Measurements from ENCODE around the gene RYR1.
"Not testable (repeated sequence)": the region's sequence is repeated elsewhere in the genome, so short reads cannot be mapped to it uniquely, and the experiment has no call there.

RYR1 gene

DNA sequence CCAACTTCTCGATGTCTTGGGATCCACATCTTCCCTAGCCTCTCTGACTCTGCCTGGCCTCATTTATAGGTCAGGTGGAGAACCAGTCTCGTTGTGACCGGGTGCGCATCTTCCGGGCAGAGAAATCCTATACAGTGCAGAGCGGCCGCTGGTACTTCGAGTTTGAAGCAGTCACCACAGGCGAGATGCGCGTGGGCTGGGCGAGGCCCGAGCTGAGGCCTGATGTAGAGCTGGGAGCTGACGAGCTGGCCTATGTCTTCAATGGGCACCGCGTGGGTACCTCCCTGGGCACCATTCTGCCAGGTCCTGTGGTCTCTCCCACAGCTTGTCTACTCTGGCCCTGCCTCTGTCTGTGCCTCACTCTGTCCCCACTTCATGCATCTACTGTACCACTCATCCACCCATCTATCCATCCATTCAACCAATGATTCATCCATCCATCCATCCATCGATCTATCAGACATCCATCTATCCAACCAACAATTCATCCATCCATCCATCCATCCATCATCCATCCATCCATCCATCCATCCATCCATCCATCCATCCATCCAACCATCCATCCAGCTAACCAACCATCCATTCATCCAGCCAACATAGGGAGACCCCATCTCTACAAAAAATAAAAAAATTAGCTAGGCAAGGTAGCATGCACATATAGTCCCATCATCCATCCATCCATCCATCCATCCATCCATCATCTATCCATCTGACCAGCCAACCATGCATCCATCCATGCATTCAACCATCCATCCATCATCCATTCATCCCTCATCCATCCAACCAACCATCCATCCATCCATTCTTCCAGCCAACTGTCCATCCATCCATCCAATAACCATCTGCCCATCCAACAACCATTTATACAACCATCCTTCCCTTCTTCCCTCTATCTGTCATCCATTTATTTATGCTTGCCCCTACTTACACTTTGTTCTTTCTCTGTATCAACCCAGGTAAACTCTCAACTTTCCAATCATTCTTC lies 34.3 kb downstream of the RYR1 start:
- no peaks in the 10 kb centered on the region for H3K36me3 Mint-ChIP-seq
- H3K27ac Mint-ChIP-seq, result no peak overlapping the region
- H3K4me3 Mint-ChIP-seq, result no peak overlapping the region
- peaks cover 3 to 22% of the 10 kb centered on the region in 2 donors for H3K27me3 Mint-ChIP-seq
- H3K9me3 Mint-ChIP-seq, result peaks cover 0 to 2% of the 10 kb centered on the region in 2 donors
- H3K4me1 Mint-ChIP-seq, result no peaks in the 10 kb centered on the region
- DNase-seq (no peak), ATAC-seq (replicated peaks) (no peak)

DNA sequence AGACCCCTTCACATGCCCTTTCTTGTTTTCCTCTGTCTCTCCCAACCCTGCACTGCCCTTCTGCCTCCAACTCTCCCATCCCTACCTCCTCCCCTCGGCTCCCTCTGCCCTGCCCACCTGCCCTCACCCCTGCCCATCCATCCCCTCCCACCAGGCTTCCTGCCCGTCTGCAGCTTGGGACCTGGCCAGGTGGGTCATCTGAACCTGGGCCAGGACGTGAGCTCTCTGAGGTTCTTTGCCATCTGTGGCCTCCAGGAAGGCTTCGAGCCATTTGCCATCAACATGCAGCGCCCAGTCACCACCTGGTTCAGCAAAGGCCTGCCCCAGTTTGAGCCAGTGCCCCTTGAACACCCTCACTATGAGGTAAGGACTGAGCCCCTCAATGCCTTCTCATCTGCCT lies 35.7 kb downstream of the RYR1 start:
- peaks cover 3 to 15% of the 10 kb centered on the region in 2 donors for H3K27me3 Mint-ChIP-seq
- H3K9me3 Mint-ChIP-seq, result peaks cover 0 to 2% of the 10 kb centered on the region in 2 donors
- no peak for DNase-seq
- no peak overlapping the region for H3K27ac Mint-ChIP-seq
- no peak for ATAC-seq (replicated peaks)
- no peaks in the 10 kb centered on the region for H3K36me3 Mint-ChIP-seq
- no peaks in the 10 kb centered on the region for H3K4me1 Mint-ChIP-seq
- no peak overlapping the region for H3K4me3 Mint-ChIP-seq

DNA sequence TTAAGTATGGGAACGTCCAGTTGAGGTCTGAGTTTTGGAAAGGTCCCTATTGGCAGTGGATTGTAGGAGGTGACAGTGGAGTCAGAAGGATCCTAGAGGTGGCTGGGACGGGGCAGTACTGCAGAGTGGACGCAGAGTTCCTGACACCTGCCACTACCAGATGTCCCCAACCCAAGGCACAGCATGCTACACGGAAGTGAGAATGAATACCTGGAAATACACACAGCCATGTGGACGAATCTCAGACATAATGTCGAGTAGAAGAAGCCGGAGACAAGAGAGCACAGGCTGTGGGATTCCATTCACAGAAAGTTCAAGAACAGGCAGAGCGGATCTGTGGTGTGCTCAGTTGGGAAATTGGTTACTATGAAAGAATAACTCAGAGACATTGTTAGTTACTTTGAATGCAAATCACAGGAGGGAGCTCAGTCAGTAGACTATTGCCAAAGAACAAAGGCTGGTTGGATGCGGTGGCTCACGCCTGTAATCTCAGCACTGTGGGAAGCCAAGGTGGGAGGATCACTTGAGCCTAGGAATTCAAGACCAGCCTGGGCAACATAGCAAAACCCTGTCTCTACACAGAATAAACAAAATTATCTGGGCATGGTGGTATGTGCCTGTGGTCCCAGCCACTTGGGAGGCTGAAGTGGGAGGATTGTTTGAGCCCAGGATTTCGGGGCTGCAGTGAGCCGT lies 37.4 kb downstream of the RYR1 start:
- H3K4me1 Mint-ChIP-seq, result no peaks in the 10 kb centered on the region
- ATAC-seq (replicated peaks) (no peak), DNase-seq (no peak)
- H3K27me3 Mint-ChIP-seq, result peaks cover 3 to 5% of the 10 kb centered on the region in 2 donors
- no peaks in the 10 kb centered on the region for H3K9me3 Mint-ChIP-seq
- H3K27ac Mint-ChIP-seq, result no peak overlapping the region
- no peaks in the 10 kb centered on the region for H3K36me3 Mint-ChIP-seq
- H3K4me3 Mint-ChIP-seq, result no peak overlapping the region

DNA sequence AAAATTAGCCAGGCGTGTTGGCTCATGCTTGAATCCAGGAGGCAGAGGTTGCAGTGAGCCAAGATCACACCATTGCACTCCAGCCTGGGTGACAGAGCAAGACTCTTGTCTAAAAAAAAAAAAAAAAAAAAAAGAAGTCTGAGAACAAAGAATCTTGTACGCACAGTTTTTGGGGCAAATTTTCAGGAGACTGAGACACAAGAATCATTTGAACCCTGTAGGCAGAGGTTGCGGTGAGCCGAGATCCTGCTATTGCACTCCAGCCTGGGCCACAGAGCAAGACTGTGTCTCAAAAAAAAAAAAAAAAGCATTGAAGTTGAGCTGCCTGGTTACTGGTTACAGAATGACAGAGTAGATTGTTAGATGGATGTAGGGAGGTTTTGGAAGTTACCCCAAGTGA lies 39.2 kb downstream of the RYR1 start:
- not testable (repeated sequence) for H3K4me3 Mint-ChIP-seq; H3K9me3 Mint-ChIP-seq; DNase-seq; H3K27ac Mint-ChIP-seq; ATAC-seq (replicated peaks); H3K4me1 Mint-ChIP-seq; H3K27me3 Mint-ChIP-seq; H3K36me3 Mint-ChIP-seq

DNA sequence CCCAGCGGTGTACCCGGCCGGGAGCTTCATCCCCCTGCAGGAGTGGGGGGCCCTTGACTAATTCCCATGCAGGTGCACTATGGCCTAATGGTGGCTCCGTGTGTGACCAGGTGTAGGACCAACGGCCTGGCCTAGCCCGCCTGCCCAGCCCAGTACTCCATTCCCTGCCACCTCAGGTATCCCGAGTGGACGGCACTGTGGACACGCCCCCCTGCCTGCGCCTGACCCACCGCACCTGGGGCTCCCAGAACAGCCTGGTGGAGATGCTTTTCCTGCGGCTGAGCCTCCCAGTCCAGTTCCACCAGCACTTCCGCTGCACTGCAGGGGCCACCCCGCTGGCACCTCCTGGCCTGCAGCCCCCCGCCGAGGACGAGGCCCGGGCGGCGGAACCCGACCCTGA lies 39.7 kb downstream of the RYR1 start:
- no peak overlapping the region for H3K27ac Mint-ChIP-seq
- no peaks in the 10 kb centered on the region for H3K4me1 Mint-ChIP-seq
- no peak overlapping the region for H3K4me3 Mint-ChIP-seq
- ATAC-seq (replicated peaks) (no peak), DNase-seq (no peak)
- H3K9me3 Mint-ChIP-seq, result no peaks in the 10 kb centered on the region
- peaks cover 8 to 11% of the 10 kb centered on the region in 2 donors for H3K27me3 Mint-ChIP-seq
- no peaks in the 10 kb centered on the region for H3K36me3 Mint-ChIP-seq

DNA sequence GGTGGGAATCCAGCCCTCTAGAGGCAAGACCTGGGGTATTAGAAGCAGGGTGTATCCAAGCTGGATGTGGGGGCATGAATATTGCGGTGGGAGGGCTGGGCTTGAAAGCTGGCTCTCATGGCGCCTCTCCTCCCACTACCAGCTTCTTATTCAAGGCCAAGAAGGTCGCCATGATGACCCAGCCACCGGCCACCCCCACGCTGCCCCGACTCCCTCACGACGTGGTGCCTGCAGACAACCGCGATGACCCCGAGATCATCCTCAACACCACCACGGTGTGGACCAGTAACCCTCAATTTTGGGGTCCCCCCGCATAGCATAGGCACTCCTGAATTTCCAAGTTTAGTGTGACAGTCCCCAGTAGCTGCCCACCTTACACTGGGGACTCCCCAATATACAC lies 41.7 kb downstream of the RYR1 start:
- H3K4me3 Mint-ChIP-seq, result no peak overlapping the region
- H3K27me3 Mint-ChIP-seq, result peaks cover 8 to 14% of the 10 kb centered on the region in 2 donors
- no peaks in the 10 kb centered on the region for H3K36me3 Mint-ChIP-seq
- no peak overlapping the region for H3K27ac Mint-ChIP-seq
- DNase-seq (no peak), ATAC-seq (replicated peaks) (no peak)
- no peaks in the 10 kb centered on the region for H3K4me1 Mint-ChIP-seq
- H3K9me3 Mint-ChIP-seq, result no peaks in the 10 kb centered on the region

DNA sequence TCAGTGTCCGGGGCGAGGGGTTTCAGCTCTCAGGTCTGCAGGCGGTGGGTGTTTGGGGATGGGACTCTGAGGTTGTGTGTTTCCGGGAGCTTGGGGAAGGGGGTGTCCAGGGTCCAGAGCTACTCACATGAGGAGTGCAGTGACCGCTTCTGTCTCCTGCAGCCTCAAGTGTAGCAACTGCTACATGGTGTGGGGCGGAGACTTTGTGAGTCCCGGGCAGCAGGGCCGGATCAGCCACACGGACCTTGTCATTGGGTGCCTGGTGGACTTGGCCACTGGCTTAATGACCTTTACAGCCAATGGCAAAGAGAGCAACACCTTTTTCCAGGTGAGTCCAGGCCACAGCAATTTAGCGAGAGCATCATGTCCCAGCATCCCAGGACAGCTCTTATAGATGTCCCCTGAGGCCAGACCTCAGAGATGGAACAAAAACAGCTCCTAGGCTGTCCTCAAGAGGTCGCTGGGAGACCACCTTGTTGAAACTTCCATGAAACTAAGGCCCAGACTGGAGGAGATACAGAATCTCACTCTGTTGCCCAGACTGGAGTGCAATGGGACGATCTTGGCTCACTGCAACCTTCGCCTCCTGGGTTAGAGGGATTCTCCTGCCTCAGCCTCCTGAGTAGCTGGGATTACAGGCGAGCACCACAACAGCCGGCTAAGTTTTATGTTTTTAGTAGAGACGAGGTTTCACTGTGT lies 44.9 kb downstream of the RYR1 start:
- DNase-seq (no peak), ATAC-seq (replicated peaks) (no peak)
- no peak overlapping the region for H3K27ac Mint-ChIP-seq
- no peaks in the 10 kb centered on the region for H3K9me3 Mint-ChIP-seq
- H3K4me3 Mint-ChIP-seq, result no peak overlapping the region
- no peaks in the 10 kb centered on the region for H3K4me1 Mint-ChIP-seq
- no peaks in the 10 kb centered on the region for H3K36me3 Mint-ChIP-seq
- H3K27me3 Mint-ChIP-seq, result peaks cover 11 to 15% of the 10 kb centered on the region in 2 donors

DNA sequence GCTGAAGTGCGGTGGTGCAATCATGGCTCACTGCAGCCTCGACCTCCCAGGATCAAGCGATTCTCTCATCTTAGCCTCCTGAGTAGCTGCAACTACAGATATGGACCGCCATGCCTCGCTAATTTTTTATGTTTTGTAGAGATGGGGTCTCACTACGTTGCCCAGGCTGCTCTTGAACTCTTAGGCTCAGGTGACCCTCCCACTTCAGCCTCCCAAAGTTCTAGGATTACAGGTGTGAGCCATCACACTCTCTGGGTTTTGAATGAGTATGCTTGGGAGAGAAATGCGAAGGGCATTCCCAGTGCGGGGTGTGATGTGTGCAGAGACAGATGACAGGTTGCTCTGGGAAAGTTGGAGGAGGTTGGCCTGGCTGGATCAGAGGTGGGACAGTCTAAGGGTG lies 49.0 kb downstream of the RYR1 start:
- ATAC-seq (replicated peaks), result no peak
- H3K4me1 Mint-ChIP-seq, result no peaks in the 10 kb centered on the region
- no peak for DNase-seq
- H3K4me3 Mint-ChIP-seq, result no peak overlapping the region
- H3K36me3 Mint-ChIP-seq, result no peaks in the 10 kb centered on the region
- peaks cover 19 to 24% of the 10 kb centered on the region in 2 donors for H3K27me3 Mint-ChIP-seq
- H3K9me3 Mint-ChIP-seq, result peaks cover 7 to 8% of the 10 kb centered on the region in 2 donors
- no peak overlapping the region for H3K27ac Mint-ChIP-seq

DNA sequence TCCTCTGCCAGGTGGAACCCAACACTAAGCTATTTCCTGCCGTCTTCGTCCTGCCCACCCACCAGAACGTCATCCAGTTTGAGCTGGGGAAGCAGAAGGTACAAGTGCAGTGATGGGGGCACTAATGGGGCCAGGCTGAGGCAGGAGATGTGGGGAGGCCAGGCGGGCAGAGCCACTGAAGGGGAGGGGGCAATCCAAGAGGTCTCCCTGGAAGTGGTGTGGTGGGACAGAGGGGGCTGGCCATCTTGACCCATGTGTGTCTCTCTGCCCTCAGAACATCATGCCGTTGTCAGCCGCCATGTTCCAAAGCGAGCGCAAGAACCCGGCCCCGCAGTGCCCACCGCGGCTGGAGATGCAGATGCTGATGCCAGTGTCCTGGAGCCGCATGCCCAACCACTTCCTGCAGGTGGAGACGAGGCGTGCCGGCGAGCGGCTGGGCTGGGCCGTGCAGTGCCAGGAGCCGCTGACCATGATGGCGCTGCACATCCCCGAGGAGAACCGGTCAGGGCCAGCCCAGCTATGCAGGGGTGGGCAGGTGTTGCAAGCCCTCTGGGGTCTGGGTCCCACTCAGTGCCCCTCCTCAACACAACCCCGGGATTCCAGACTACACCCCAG lies 49.6 kb downstream of the RYR1 start:
- H3K36me3 Mint-ChIP-seq, result no peaks in the 10 kb centered on the region

DNA sequence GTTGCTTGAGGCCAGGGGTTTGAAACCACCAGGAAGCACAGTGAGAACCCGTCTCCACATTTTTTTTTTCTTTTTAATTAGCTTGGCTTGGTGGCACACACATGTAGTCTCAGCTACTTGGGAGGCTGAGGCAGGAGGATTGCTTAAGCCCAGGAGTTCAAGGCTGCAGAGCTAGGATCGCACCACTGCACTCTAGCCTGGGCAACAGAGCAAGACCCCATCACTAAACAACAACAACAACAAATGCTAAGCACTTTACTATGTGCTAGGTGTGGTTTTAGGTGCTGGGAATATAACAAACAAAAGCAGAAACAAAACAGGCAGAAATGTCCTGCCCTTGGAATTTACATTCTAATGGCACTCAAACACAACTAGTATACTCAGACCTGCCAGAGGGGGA lies 51.3 kb downstream of the RYR1 start:
- H3K4me1 Mint-ChIP-seq, result no peaks in the 10 kb centered on the region
- H3K9me3 Mint-ChIP-seq, result peaks cover 7 to 8% of the 10 kb centered on the region in 2 donors
- no peak for DNase-seq
- peaks cover 0 to 3% of the 10 kb centered on the region in 2 donors for H3K36me3 Mint-ChIP-seq
- peaks cover 26 to 31% of the 10 kb centered on the region in 2 donors for H3K27me3 Mint-ChIP-seq
- no peak overlapping the region for H3K27ac Mint-ChIP-seq
- no peak overlapping the region for H3K4me3 Mint-ChIP-seq
- ATAC-seq (replicated peaks), result no peak

More for the DNA sequence above, 49.6 kb downstream of the RYR1 start:
- no peak for ATAC-seq (replicated peaks)
- no peaks in the 10 kb centered on the region for H3K4me1 Mint-ChIP-seq
- H3K4me3 Mint-ChIP-seq, result no peak overlapping the region
- peaks cover 7 to 8% of the 10 kb centered on the region in 2 donors for H3K9me3 Mint-ChIP-seq
- DNase-seq, result no peak
- H3K27me3 Mint-ChIP-seq, result peaks cover 17 to 23% of the 10 kb centered on the region in 2 donors
- H3K27ac Mint-ChIP-seq, result no peak overlapping the region

DNA sequence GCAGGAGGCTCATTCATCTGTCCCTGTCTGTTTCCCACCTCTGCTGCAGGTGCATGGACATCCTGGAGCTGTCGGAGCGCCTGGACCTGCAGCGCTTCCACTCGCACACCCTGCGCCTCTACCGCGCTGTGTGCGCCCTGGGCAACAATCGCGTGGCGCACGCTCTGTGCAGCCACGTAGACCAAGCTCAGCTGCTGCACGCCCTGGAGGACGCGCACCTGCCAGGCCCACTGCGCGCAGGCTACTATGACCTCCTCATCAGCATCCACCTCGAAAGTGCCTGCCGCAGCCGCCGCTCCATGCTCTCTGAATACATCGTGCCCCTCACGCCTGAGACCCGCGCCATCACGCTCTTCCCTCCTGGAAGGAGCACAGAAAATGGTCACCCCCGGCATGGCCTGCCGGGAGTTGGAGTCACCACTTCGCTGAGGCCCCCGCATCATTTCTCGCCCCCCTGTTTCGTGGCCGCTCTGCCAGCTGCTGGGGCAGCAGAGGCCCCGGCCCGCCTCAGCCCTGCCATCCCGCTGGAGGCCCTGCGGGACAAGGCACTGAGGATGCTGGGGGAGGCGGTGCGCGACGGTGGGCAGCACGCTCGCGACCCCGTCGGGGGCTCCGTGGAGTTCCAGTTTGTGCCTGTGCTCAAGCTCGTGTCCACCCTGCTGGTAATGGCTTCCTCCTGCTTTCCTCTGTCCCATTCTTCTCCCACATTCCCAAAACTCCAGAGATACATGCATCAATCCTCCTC lies 52.2 kb downstream of the RYR1 start:
- Mint-ChIP-seq H3K4me1 (peaks cover 2 to 5% of the 10 kb centered on the region in 2 donors), H3K4me3 (no peak overlapping the region), H3K9me3 (peaks cover 9 to 13% of the 10 kb centered on the region in 2 donors), H3K27me3 (peaks cover 33 to 38% of the 10 kb centered on the region in 2 donors), H3K27ac (no peak overlapping the region), H3K36me3 (peaks cover 0 to 6% of the 10 kb centered on the region in 2 donors)
- no peak for ATAC-seq (replicated peaks)
- DNase-seq, result no peak

DNA sequence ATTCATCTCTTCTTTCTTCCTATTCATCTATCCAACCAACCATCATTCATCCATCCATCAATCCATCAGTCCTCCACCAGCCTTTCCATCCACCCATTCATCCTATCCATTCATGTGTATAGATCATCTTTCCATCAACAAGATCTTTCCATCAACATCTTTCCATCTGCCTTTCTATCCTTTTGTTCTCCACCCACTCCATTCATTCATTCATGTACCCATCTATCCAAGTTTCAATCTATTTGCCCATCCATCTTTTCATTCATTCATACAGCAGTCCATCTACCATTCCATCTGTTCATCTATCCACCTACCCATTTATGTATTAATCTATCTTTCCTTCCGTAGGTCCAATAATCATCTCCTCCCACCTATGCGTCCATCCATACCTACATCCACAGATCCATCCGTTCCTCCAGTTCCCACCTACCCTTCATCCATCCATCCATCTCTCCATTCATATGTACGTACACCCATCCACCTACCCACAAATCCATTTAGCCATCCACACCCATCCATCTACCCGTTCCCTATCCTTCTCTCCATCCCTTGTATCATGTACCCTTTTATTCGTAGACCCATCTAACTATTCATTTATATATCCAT lies 53.3 kb downstream of the RYR1 start:
- Mint-ChIP-seq H3K9me3 (peaks cover 12 to 16% of the 10 kb centered on the region in 2 donors), H3K4me3 (no peak overlapping the region), H3K4me1 (peaks cover 3 to 8% of the 10 kb centered on the region in 2 donors), H3K27ac (no peak overlapping the region), H3K27me3 (peaks cover 30 to 36% of the 10 kb centered on the region in 2 donors), H3K36me3 (peaks cover 0 to 8% of the 10 kb centered on the region in 2 donors)
- ATAC-seq (replicated peaks), result no peak
- DNase-seq, result no peak

DNA sequence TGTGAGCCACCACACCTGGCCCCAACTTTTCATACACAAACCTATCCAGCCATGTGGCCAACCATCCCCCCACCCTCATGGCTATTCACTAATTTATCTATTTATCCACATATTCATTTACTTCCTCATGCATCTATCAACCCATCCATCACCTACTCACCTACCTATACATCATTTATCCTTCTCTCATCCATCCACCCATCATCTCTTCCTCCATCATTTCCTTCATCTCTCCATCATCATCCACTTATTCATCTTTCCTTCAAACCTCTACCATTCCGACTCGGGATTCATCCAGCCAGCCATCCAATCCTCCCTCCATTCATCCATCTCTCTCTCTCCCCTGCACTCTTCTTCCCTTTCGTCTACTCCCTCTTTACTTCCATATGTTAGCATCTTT lies 54.6 kb downstream of the RYR1 start:
- Mint-ChIP-seq H3K27me3 (peaks cover 30 to 36% of the 10 kb centered on the region in 2 donors), H3K4me3 (no peak overlapping the region), H3K27ac (no peak overlapping the region), H3K9me3 (peaks cover 12 to 16% of the 10 kb centered on the region in 2 donors), H3K4me1 (peaks cover 9 to 18% of the 10 kb centered on the region in 2 donors), H3K36me3 (peaks cover 0 to 8% of the 10 kb centered on the region in 2 donors)
- ATAC-seq (replicated peaks) (no peak), DNase-seq (no peak)
